Hepatocyte (in vitro differentiated cells): Measurements from ENCODE around the gene TNFAIP8L3. TPM values are rescaled to one million over a fixed set of nuclear protein-coding genes. Genes with fewer than 3 reads are reported as not detected.

ENCODE experiments used
- DNase-seq: peaks from one replicate; pipeline ENCODE4 v3.0.0-alpha.2; 2016; ENCODE audit warnings: low spot score
- H2AFZ ChIP-seq: fragments of 200-600 bp; sonication (generic); 2 replicates; pipeline ENCODE4 v1.6.0; 2016; ENCODE audit warnings: antibody characterized with exemption, mild to moderate bottlenecking
- H3K27ac ChIP-seq: fragments of 200-600 bp; sonication (generic); 2 replicates; pipeline ENCODE4 v1.5.1; 2016; ENCODE audit warnings: mild to moderate bottlenecking
- H3K27me3 ChIP-seq: fragments of 200-600 bp; sonication (generic); 2 replicates; pipeline ENCODE4 v1.6.1; 2016
- H3K36me3 ChIP-seq: fragments of 200-600 bp; sonication (generic); replicated peaks from 2 replicates; pipeline ENCODE4 v1.5.1; 2016; ENCODE audit warnings: low read depth; ENCODE audit not compliant: insufficient read depth
- H3K4me1 ChIP-seq: fragments of 200-600 bp; sonication (generic); 2 replicates; pipeline ENCODE4 v1.5.1; 2016; ENCODE audit warnings: mild to moderate bottlenecking, moderate library complexity; ENCODE audit not compliant: insufficient read depth
- H3K4me2 ChIP-seq: fragments of 200-600 bp; sonication (generic); 2 replicates; pipeline ENCODE4 v1.6.0; 2016
- H3K4me3 ChIP-seq: fragments of 200-600 bp; sonication (generic); 2 replicates; pipeline ENCODE4 v1.5.1; 2016; ENCODE audit warnings: mild to moderate bottlenecking
- H3K79me2 ChIP-seq: fragments of 200-600 bp; sonication (generic); 2 replicates; pipeline ENCODE4 v1.6.0; 2017; ENCODE audit warnings: mild to moderate bottlenecking
- H3K9me2 ChIP-seq: fragments of 200-600 bp; sonication (generic); replicated peaks from 2 replicates; pipeline ENCODE4 v1.6.0; 2017; ENCODE audit warnings: mild to moderate bottlenecking; ENCODE audit not compliant: insufficient read depth
- H3K9me3 ChIP-seq: fragments of 200-600 bp; sonication (generic); 2 replicates; pipeline ENCODE4 v1.5.1; 2016; ENCODE audit warnings: low read depth, mild to moderate bottlenecking
- H4K20me1 ChIP-seq: fragments of 200-600 bp; sonication (generic); 2 replicates; pipeline ENCODE4 v1.6.0; 2016; ENCODE audit warnings: mild to moderate bottlenecking; ENCODE audit not compliant: insufficient read depth, poor library complexity, severe bottlenecking
- EZH2 ChIP-seq: fragments of 200-600 bp; sonication (generic); IDR thresholded peaks from 2 replicates; pipeline ENCODE4 v1.6.1; 2016; ENCODE audit warnings: antibody characterized with exemption, mild to moderate bottlenecking, borderline replicate concordance
- EZH2phosphoT487 ChIP-seq: fragments of 200-600 bp; sonication (generic); IDR thresholded peaks from one replicate; pipeline ENCODE4 v1.6.1; 2018; ENCODE audit warnings: antibody characterized with exemption, mild to moderate bottlenecking, low read depth, moderate library complexity; ENCODE audit not compliant: unreplicated experiment, severe bottlenecking
- WGBS: methylation state at CpG from one replicate; pipeline ENCODE4 v1.1.6; 2016; ENCODE audit warnings: low lambda C conversion rate; ENCODE audit errors: missing lambda C conversion rate; 5-methylcytosine and 5-hydroxymethylcytosine counted together
- polyA plus RNA-seq: library from polyadenylated mRNA; unstranded; fragments of >200 nt; fragmentation: Nextera tagmentation; extraction: Ambion mirVana; gene quantifications from 2 replicates; pipeline ENCODE4 v1.2.1, GENCODE V29; 2016
- total RNA-seq: library from RNA; depleted of rRNA; stranded (reverse); fragments of >200 nt; gene quantifications from 2 replicates; pipeline ENCODE4 v1.2.3, GENCODE V29; 2014
- TF ChIP-seq, protein P1 (sequence below): fragments of 200-600 bp; sonication (generic); IDR thresholded peaks from 2 replicates; pipeline ENCODE4 v1.5.1; 2016; ENCODE audit warnings: antibody characterized with exemption, mild to moderate bottlenecking; ENCODE audit not compliant: poor library complexity

Gene TNFAIP8L3
- total and polyA plus RNA-seq, 2 experiments from 2014 or later: 2.4 to 3.4 TPM

DNA sequence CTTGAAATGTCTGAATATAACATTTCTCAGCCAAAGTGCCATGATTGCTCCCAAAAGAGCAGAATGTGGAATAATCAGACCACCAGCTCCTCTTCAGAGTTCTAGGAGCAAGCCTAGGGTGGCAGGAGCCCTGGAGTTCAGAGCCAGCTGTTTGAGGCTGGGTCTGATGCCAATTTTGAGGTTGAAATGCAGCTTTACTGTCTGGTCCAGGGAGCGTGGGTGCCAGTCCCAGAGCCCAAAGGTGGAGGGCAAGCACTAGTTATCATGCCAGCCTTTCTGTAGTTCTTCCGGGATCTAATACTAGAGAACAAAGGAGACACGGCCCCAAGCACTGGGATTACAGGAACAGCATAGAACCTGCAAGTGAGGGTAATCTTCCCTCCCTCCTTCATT is 69.3 kb downstream of the TNFAIP8L3 start:
- no peak for DNase-seq
- H3K27ac ChIP-seq: no peak overlapping the region
- H3K9me2 ChIP-seq: no peaks in the 10 kb centered on the region
- no peaks in the 10 kb centered on the region for H3K9me3 ChIP-seq
- no peak overlapping the region for H3K4me2 ChIP-seq
- 86% methylated on average over 3 of the region's 3 CpGs for WGBS
- TF ChIP-seq EZH2: no peak
- TF ChIP-seq EZH2phosphoT487: no peak
- TF ChIP-seq, protein P1, sequence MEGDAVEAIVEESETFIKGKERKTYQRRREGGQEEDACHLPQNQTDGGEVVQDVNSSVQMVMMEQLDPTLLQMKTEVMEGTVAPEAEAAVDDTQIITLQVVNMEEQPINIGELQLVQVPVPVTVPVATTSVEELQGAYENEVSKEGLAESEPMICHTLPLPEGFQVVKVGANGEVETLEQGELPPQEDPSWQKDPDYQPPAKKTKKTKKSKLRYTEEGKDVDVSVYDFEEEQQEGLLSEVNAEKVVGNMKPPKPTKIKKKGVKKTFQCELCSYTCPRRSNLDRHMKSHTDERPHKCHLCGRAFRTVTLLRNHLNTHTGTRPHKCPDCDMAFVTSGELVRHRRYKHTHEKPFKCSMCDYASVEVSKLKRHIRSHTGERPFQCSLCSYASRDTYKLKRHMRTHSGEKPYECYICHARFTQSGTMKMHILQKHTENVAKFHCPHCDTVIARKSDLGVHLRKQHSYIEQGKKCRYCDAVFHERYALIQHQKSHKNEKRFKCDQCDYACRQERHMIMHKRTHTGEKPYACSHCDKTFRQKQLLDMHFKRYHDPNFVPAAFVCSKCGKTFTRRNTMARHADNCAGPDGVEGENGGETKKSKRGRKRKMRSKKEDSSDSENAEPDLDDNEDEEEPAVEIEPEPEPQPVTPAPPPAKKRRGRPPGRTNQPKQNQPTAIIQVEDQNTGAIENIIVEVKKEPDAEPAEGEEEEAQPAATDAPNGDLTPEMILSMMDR: no peak
- no peak overlapping the region for H3K4me3 ChIP-seq
- no peaks in the 10 kb centered on the region for H3K79me2 ChIP-seq
- no peaks in the 10 kb centered on the region for H3K4me1 ChIP-seq
- H2AFZ ChIP-seq: no peak overlapping the region
- no peaks in the 10 kb centered on the region for H3K27me3 ChIP-seq
- no peaks in the 10 kb centered on the region for H3K36me3 ChIP-seq
- no peaks in the 10 kb centered on the region for H4K20me1 ChIP-seq

DNA sequence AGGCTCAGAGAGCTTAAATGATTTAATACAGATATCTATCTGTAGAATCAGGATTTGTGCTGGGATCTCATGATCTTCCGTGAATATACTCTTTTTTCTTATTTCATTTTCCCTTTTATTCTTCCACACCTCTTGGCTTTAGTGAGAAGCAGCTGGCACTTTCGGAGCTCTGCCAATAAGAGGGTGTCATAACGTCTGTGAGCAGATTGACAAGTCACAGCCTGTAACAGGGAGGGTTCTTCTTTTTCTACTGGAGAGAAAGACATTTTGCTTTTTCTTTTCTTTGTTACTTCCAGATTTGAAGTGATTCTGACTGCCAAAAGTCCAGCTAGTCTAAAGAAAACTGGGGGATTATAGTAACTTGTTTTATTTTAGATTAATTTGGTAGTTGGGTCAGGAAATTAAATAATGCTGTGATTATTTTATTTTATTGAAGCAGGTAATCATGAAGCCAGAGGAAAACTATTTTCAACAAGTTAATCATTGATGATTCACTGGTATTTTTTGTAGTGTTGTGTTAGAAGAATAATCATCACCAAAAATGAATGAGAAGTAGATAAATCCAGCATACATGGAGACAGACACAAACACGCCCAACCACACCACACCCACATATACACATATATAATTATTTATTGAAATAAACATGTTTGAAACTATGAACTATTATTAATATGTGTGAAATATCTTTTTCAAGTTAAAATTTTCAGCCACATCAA is 69.8 kb downstream of the TNFAIP8L3 start:
- no peaks in the 10 kb centered on the region for H3K4me1 ChIP-seq
- no peaks in the 10 kb centered on the region for H3K27me3 ChIP-seq
- H3K36me3 ChIP-seq: no peaks in the 10 kb centered on the region
- no peak overlapping the region for H3K4me3 ChIP-seq
- WGBS: 78% methylated on average over 4 of the region's 4 CpGs
- no peaks in the 10 kb centered on the region for H4K20me1 ChIP-seq
- no peaks in the 10 kb centered on the region for H3K79me2 ChIP-seq
- H3K9me3 ChIP-seq: no peaks in the 10 kb centered on the region
- no peak overlapping the region for H3K27ac ChIP-seq
- no peaks in the 10 kb centered on the region for H3K9me2 ChIP-seq
- no peak for TF ChIP-seq EZH2phosphoT487
- TF ChIP-seq EZH2: no peak
- TF ChIP-seq, protein P1: no peak
- H2AFZ ChIP-seq: no peak overlapping the region
- DNase-seq: no peak
- H3K4me2 ChIP-seq: no peak overlapping the region

DNA sequence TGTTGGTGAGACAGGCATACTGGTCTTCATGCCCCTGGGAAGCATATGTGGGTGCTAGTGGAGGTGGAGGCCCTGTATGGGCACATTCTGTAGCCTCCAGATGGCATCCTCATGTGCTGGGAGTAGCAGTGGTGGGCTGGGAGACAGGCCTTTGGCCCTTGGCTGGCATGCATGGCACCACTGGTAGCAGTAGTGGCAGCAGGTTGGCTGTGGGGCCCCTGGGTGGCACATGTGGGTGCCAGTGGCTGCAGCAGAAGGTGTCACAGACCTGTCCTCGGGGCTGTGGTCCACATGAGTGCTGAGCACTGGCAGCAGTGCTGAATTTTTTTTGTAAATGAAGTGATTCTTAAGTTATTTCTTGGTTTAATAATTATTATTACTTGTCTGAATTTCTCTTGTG is 71.2 kb downstream of the TNFAIP8L3 start:
- Histone ChIP-seq H3K36me3 (no peaks in the 10 kb centered on the region), H3K4me2 (no peak overlapping the region), H4K20me1 (no peaks in the 10 kb centered on the region), H3K9me3 (peaks cover 8% of the 10 kb centered on the region), H3K4me3 (no peak overlapping the region), H3K27me3 (no peaks in the 10 kb centered on the region), H3K79me2 (no peaks in the 10 kb centered on the region), H3K27ac (no peak overlapping the region), H3K4me1 (no peaks in the 10 kb centered on the region), H2AFZ (no peak overlapping the region), H3K9me2 (no peaks in the 10 kb centered on the region)
- TF ChIP-seq EZH2phosphoT487 (no peak), EZH2 (no peak)
- TF ChIP-seq, protein P1: no peak
- 85% methylated on average over 1 of the region's 1 CpG for WGBS
- DNase-seq: no peak
